NOMO-1 (cell line): Measurements from ENCODE around the gene NPAS2.

Experiments used
- DNase-seq, 2 experiments: peaks; one replicate each; lab custom pipeline; 2025; ENCODE audit not compliant: unreplicated experiment in 2 of 2; lab: John Stamatoyannopoulos, UW

The NPAS2 gene

GRCh38 chr2:100879296-100879695 lies 59.4 kb downstream of the NPAS2 start:
- DNase-seq: no peak

- DNase-seq: no peak
Measured at GRCh38 chr2:100880036-100880435, 60.1 kb downstream of the NPAS2 start.

- DNase-seq: no peak
Measured at GRCh38 chr2:100880730-100881129, 60.8 kb downstream of the NPAS2 start.

- no peak for DNase-seq
Measured at GRCh38 chr2:100882645-100883613, 63.0 kb downstream of the NPAS2 start.

GRCh38 chr2:100884145-100884621 lies 64.2 kb downstream of the NPAS2 start:
- no peak for DNase-seq

DNA sequence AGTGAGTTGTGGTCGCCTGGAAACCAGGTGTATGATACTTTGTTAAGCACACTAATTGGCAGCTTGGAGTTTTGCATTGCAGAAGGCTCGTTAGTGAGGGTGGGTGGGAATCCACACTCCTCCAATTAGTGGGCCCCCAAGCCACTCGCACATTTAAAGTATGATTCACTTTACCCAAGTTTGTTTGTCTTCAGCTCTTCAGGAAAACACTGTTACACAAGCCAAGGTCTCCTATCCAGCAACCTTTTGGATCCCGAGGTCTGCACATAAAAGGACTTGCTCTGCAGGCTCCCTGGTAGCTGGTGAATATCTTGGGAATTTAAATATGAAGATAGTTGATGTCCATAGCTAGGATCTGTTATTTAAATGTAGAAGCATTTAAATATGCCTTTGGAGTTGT lies 66.1 kb downstream of the NPAS2 start:
- no peak for DNase-seq

GRCh38 chr2:100887039-100887578 lies 67.2 kb downstream of the NPAS2 start:
- no peak for DNase-seq

DNA sequence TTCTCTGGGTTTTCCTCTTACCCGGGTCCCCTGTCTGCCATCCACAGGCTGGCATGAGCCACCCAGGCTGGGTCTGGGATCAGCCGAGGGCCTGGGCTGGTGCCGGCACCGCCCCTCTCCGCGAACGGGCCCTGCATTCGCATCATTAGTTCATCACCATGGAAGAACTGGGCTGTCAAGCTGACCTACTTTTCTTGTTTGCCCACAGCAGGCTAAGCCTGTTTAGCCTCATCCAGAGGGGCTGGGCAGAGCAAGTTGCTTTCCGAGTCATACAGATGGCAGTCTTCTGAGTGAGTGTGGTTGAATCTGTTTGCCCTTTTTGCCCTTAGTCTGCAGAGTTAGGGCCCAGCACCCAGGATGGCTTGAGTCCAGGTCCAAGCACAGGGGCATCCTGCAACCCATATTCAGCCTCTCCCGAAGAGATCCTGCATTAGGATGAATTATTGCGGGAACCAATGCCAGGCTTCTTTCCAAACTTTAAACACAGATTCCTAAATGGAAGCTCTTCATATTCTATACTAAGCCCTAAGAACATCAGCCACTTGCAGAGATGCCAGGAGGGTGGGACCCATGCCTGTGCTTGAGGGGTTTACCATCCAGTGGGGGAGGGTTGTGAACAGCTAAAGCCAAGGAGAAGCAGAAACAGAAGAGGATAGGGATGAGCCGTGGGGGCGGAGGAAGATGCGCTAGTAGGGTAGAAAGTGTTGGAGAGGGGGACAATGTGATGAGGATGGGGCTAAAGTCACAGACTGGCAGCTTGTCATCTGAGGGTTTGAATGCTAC lies 68.0 kb downstream of the NPAS2 start:
- DNase-seq: no peak

DNA sequence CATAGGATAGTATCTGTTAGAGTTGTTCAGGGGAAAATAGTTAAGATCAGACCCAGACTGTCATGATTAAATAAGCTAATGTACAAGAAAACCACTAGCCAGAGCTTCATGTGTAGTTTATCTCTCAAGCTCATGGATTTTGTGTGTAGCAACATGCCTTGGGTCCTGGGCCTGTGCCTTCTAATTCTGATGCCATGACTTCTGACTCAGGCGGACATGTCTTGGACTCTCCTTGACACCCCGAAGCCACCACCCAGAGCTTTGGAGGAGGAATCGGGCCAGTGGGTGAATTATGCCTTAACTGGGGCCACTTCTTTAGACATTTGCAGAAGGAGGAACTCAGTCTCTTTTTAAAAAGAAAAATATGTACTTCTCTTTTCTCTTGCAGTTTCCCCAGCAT lies 68.7 kb downstream of the NPAS2 start:
- DNase-seq: peak; percentile 1 to 28

DNA sequence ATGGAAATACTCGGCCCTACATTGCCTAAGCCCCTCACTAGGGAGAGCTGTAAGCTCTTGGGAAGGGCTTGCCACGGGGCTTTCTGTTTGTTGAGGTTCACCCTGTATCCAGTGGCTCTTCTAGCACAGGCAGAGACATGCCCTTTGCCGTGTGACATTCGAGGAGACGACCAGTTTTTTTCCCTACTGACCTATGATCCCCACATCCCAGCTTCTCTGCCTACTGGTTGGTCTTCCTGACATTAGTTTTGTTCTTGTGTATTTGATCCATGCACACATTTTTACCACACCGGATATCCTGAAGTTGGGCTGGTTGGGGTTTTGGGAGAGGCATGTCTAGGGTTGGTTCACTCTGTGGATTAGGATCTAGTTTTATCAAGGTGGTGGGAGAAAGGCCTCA lies 69.3 kb downstream of the NPAS2 start:
- DNase-seq: no peak

GRCh38 chr2:100891906-100892642 lies 72.1 kb downstream of the NPAS2 start:
- no peak for DNase-seq

- DNase-seq: no peak
Measured at GRCh38 chr2:100893392-100894104, 73.6 kb downstream of the NPAS2 start.

GRCh38 chr2:100894105-100894795 lies 74.3 kb downstream of the NPAS2 start:
- no peak for DNase-seq

DNA sequence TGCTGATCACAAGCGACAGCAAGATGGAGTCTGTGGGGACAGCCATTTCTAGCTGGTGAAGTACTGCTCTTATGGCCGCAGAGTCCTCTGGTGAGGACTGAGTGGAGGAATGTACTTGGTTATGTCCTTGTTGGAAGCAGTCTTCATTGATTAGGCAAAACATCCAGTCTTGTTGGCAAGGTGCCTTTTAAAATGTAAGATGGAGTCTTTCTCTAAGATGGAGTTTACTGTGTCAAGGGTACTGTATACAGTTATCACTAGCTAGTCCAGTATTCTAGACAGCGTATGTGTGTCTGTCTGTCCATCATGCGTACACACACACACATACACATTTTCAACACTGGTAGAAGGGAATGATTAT lies 74.8 kb downstream of the NPAS2 start:
- DNase-seq: no peak

DNA sequence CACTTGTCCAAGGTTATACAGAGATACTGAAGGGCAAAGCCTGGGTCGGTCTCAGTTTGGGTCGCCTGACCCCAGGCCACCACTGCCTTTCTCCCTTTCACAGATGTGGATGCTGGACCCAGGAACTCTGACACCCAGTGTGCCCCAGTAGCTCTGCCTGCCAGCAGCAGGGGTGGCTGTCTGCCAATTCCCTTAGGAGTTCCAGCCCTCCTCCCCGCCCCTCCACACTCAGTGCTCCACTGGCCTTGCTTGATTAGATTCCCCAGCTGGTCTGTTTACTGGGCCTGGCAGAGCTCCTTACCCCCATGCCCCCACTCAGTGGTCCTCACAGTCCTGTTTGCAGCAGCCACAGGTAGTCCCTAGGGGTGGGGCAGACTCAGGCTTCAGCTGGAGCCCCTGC lies 75.5 kb downstream of the NPAS2 start:
- no peak for DNase-seq

GRCh38 chr2:100895934-100896685 lies 76.2 kb downstream of the NPAS2 start:
- DNase-seq: no peak

- DNase-seq: no peak
Measured at GRCh38 chr2:100898035-100898665, 78.2 kb downstream of the NPAS2 start.

DNA sequence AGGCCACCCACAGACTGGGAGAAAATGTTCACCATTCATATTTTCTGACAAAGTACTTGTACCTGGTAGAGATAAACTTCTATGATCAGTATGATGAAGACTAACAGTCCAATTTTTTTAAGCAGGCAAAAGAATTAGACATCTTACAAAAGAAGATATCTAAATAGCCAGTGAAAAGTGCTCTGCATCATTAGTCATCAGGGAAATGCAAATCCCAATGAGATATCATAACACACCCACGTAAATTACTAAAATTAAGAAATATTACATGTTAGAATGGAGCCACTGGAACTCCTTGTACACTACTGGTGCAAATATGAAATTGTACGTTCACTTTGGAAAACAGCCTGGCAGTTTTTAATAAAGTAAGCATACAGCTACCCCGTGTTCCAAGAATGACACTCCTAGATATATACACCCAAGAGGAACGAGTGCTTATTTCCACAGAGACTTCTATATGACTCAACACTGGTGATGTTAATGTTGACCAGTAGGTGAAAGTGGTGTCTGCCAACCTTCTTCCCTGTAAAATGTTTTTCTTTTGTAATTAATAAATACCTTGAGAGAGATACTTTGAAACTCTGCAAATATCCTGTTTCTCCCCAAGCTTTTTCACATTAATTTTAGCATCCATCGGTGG lies 80.3 kb downstream of the NPAS2 start:
- DNase-seq: no peak
